ENCODE measurements around the gene FHOD3.

Gene FHOD3

GRCh38 chr18:36283448-36283847, 14.1 kb upstream of the FHOD3 start:
- TF ChIP-seq GATA2 (IDR thresholded peaks at IDR 0.05; ENCODE audit: low read depth, low read length) (no peak), GATA3 (IDR thresholded peaks at IDR 0.05; ENCODE audit: low read depth, low read length) (no peak)

- TF ChIP-seq GATA2 (IDR thresholded peaks at IDR 0.05; ENCODE audit: low read depth, low read length) (no peak), GATA3 (IDR thresholded peaks at IDR 0.05; ENCODE audit: low read depth, low read length) (no peak)
These were observed 13.2 kb upstream of the FHOD3 start for GRCh38 chr18:36284268-36284667.

GRCh38 chr18:36284671-36285295, 12.7 kb upstream of the FHOD3 start:
- no peak for TF ChIP-seq GATA2 (IDR thresholded peaks at IDR 0.05; ENCODE audit: low read depth, low read length)
- TF ChIP-seq GATA3 (IDR thresholded peaks at IDR 0.05; ENCODE audit: low read depth, low read length), result no peak

GRCh38 chr18:36287653-36288052, 9.9 kb upstream of the FHOD3 start:
- TF ChIP-seq GATA3 (IDR thresholded peaks at IDR 0.05; ENCODE audit: low read depth, low read length), result no peak
- no peak for TF ChIP-seq GATA2 (IDR thresholded peaks at IDR 0.05; ENCODE audit: low read depth, low read length)

- TF ChIP-seq GATA3 (IDR thresholded peaks at IDR 0.05; ENCODE audit: low read depth, low read length) (no peak), GATA2 (IDR thresholded peaks at IDR 0.05; ENCODE audit: low read depth, low read length) (no peak)
These were observed 8.8 kb upstream of the FHOD3 start for GRCh38 chr18:36288689-36289088.

- TF ChIP-seq GATA2 (IDR thresholded peaks at IDR 0.05; ENCODE audit: low read depth, low read length) (no peak), GATA3 (IDR thresholded peaks at IDR 0.05; ENCODE audit: low read depth, low read length) (no peak)
These were observed 3.5 kb upstream of the FHOD3 start for GRCh38 chr18:36294031-36294430.

- no peak for TF ChIP-seq GATA2 (IDR thresholded peaks at IDR 0.05; ENCODE audit: low read depth, low read length)
- no peak for TF ChIP-seq GATA3 (IDR thresholded peaks at IDR 0.05; ENCODE audit: low read depth, low read length)
These were observed 2.3 kb upstream of the FHOD3 start for GRCh38 chr18:36295214-36295613.

- TF ChIP-seq GATA3 (IDR thresholded peaks at IDR 0.05; ENCODE audit: low read depth, low read length) (no peak), GATA2 (IDR thresholded peaks at IDR 0.05; ENCODE audit: low read depth, low read length) (no peak)
These were observed 1.6 kb upstream of the FHOD3 start for GRCh38 chr18:36295880-36296301.

- TF ChIP-seq GATA3 (IDR thresholded peaks at IDR 0.05; ENCODE audit: low read depth, low read length) (no peak), GATA2 (IDR thresholded peaks at IDR 0.05; ENCODE audit: low read depth, low read length) (no peak)
These were observed 680 bp upstream of the FHOD3 start for GRCh38 chr18:36296650-36297416.

- TF ChIP-seq GATA2 (IDR thresholded peaks at IDR 0.05; ENCODE audit: low read depth, low read length) (no peak), GATA3 (IDR thresholded peaks at IDR 0.05; ENCODE audit: low read depth, low read length) (no peak)
These were observed 721 bp downstream of the FHOD3 start for GRCh38 chr18:36298126-36298741.

- no peak for TF ChIP-seq GATA2 (IDR thresholded peaks at IDR 0.05; ENCODE audit: low read depth, low read length)
- TF ChIP-seq GATA3 (IDR thresholded peaks at IDR 0.05; ENCODE audit: low read depth, low read length), result no peak
These were observed 1.5 kb downstream of the FHOD3 start for GRCh38 chr18:36299015-36299414.

GRCh38 chr18:36300211-36300610, 2.7 kb downstream of the FHOD3 start:
- no peak for TF ChIP-seq GATA3 (IDR thresholded peaks at IDR 0.05; ENCODE audit: low read depth, low read length)
- no peak for TF ChIP-seq GATA2 (IDR thresholded peaks at IDR 0.05; ENCODE audit: low read depth, low read length)

GRCh38 chr18:36301884-36302283, 4.4 kb downstream of the FHOD3 start:
- TF ChIP-seq GATA3 (IDR thresholded peaks at IDR 0.05; ENCODE audit: low read depth, low read length) (no peak), GATA2 (IDR thresholded peaks at IDR 0.05; ENCODE audit: low read depth, low read length) (no peak)

- TF ChIP-seq GATA2 (IDR thresholded peaks at IDR 0.05; ENCODE audit: low read depth, low read length) (no peak), GATA3 (IDR thresholded peaks at IDR 0.05; ENCODE audit: low read depth, low read length) (no peak)
These were observed 5.2 kb downstream of the FHOD3 start for GRCh38 chr18:36302676-36303075.

Data from SH-SY5Y (cell line).